ENCODE measurements around the gene ATRNL1. TPM values are rescaled to one million over a fixed set of nuclear protein-coding genes. Genes with fewer than 3 reads are reported as not detected.

ATRNL1 gene, protein sequence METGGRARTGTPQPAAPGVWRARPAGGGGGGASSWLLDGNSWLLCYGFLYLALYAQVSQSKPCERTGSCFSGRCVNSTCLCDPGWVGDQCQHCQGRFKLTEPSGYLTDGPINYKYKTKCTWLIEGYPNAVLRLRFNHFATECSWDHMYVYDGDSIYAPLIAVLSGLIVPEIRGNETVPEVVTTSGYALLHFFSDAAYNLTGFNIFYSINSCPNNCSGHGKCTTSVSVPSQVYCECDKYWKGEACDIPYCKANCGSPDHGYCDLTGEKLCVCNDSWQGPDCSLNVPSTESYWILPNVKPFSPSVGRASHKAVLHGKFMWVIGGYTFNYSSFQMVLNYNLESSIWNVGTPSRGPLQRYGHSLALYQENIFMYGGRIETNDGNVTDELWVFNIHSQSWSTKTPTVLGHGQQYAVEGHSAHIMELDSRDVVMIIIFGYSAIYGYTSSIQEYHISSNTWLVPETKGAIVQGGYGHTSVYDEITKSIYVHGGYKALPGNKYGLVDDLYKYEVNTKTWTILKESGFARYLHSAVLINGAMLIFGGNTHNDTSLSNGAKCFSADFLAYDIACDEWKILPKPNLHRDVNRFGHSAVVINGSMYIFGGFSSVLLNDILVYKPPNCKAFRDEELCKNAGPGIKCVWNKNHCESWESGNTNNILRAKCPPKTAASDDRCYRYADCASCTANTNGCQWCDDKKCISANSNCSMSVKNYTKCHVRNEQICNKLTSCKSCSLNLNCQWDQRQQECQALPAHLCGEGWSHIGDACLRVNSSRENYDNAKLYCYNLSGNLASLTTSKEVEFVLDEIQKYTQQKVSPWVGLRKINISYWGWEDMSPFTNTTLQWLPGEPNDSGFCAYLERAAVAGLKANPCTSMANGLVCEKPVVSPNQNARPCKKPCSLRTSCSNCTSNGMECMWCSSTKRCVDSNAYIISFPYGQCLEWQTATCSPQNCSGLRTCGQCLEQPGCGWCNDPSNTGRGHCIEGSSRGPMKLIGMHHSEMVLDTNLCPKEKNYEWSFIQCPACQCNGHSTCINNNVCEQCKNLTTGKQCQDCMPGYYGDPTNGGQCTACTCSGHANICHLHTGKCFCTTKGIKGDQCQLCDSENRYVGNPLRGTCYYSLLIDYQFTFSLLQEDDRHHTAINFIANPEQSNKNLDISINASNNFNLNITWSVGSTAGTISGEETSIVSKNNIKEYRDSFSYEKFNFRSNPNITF (N-terminal part only)
- total RNA-seq: 7.1 TPM
- 2.4 TPM for polyA plus RNA-seq (ENCODE audit: insufficient read depth, low read depth, low replicate concordance)
- long read RNA-seq, donor 1, partial matches to known transcripts: 0 of 1 reads
- long read RNA-seq, donor 1, other reads (novel, unspliced or antisense): 0 of 1 reads
- long read RNA-seq, donor 2, full-length matches to known transcripts: 5 of 5 reads
- long read RNA-seq, donor 2, partial matches to known transcripts: 0 of 5 reads
- long read RNA-seq, donor 2, other reads (novel, unspliced or antisense): 0 of 5 reads
- long read RNA-seq, donor 3, full-length matches to known transcripts: 3 of 3 reads
- long read RNA-seq, donor 3, partial matches to known transcripts: 0 of 3 reads
- long read RNA-seq, donor 3, other reads (novel, unspliced or antisense): 0 of 3 reads
- long read RNA-seq, donor 4, partial matches to known transcripts: 0 of 2 reads
- long read RNA-seq, donor 4, other reads (novel, unspliced or antisense): 0 of 2 reads
- long read RNA-seq, donor 5: 0 reads
- long read RNA-seq, donor 6, full-length matches to known transcripts: 3 of 3 reads
- long read RNA-seq, donor 6, partial matches to known transcripts: 0 of 3 reads
- long read RNA-seq, donor 6, other reads (novel, unspliced or antisense): 0 of 3 reads
- long read RNA-seq, donor 7: 0 reads
- long read RNA-seq, donor 8, partial matches to known transcripts: 0 of 2 reads
- long read RNA-seq, donor 8, other reads (novel, unspliced or antisense): 0 of 2 reads
- long read RNA-seq, donor 9, partial matches to known transcripts: 0 of 3 reads
- long read RNA-seq, donor 9, other reads (novel, unspliced or antisense): 0 of 3 reads
- long read RNA-seq, donor 10, partial matches to known transcripts: 0 of 3 reads
- long read RNA-seq, donor 10, other reads (novel, unspliced or antisense): 0 of 3 reads

GRCh38 chr10:115093286-115093775 is at the start of gene ATRNL1:
ATRNL1 (plus strand) TSS chr10:115093365; CDS start chr10:115093751, 386 bp downstream.
- no peak for TF ChIP-seq CTCF (IDR thresholded peaks at IDR 0.05; ENCODE audit: borderline replicate concordance, extremely low read depth, insufficient read depth)
- no peaks in the 10 kb centered on the region for H3K9me3 ChIP-seq (ENCODE audit: control insufficient read depth in 2 of 3, insufficient read depth in 1 of 3, low read length in 3 of 3)
- no peaks in the 10 kb centered on the region for H3K36me3 ChIP-seq (ENCODE audit: control insufficient read depth in 2 of 3, insufficient read depth in 3 of 3, low read length in 3 of 3)
- peak within 1 kb of the TSS in 2 of 3 donors; percentile 31 to 54 for H3K9ac ChIP-seq (ENCODE audit: low read length in 3 of 3)
- peak; percentile 63 to 87 (median 80) for DNase-seq
- peak within 1 kb of the TSS; percentile 53 to 60 (median 57) for H3K4me3 ChIP-seq (ENCODE audit: low read length in 3 of 3)
- FAIRE-seq: no peak
- no peaks in the 10 kb centered on the region for H3K27me3 ChIP-seq (ENCODE audit: control insufficient read depth, insufficient read depth, low read length)
- intact Hi-C loops (cut with DNase I): no loop called here
- H3K27ac ChIP-seq (ENCODE audit: low read depth in 2 of 2, low read length in 2 of 2): peak within 1 kb of the TSS in 1 of 2 donors; percentile 45
- peaks cover 0 to 5% (median 0%) of the 10 kb centered on the region in 3 donors for H3K4me1 ChIP-seq (ENCODE audit: control insufficient read depth in 2 of 3, insufficient read depth in 2 of 3, low read depth in 1 of 3, low read length in 3 of 3)

- no peaks in the 10 kb centered on the region for H3K36me3 ChIP-seq (ENCODE audit: control insufficient read depth in 2 of 3, insufficient read depth in 3 of 3, low read length in 3 of 3)
- no peaks in the 10 kb centered on the region for H3K9me3 ChIP-seq (ENCODE audit: control insufficient read depth in 2 of 3, insufficient read depth in 1 of 3, low read length in 3 of 3)
- no peaks in the 10 kb centered on the region for H3K27me3 ChIP-seq (ENCODE audit: control insufficient read depth, insufficient read depth, low read length)
- H3K27ac ChIP-seq (ENCODE audit: low read depth in 2 of 2, low read length in 2 of 2): no peak overlapping the region
- intact Hi-C loops (cut with DNase I): no loop called here
- DNase-seq (no peak), FAIRE-seq (no peak)
- peaks cover 0 to 5% (median 2%) of the 10 kb centered on the region in 3 donors for H3K4me1 ChIP-seq (ENCODE audit: control insufficient read depth in 2 of 3, insufficient read depth in 2 of 3, low read depth in 1 of 3, low read length in 3 of 3)
- H3K4me3 ChIP-seq (ENCODE audit: low read length in 3 of 3): no peak overlapping the region
- TF ChIP-seq CTCF (IDR thresholded peaks at IDR 0.05; ENCODE audit: borderline replicate concordance, extremely low read depth, insufficient read depth): no peak
- H3K9ac ChIP-seq (ENCODE audit: low read length in 3 of 3): no peak overlapping the region
Measured at GRCh38 chr10:115043719-115044118, 49.4 kb upstream of the ATRNL1 start.

All from kidney (tissue), 22 donors.